ENCODE measurements around the gene WDR53.

The WDR53 gene

DNA sequence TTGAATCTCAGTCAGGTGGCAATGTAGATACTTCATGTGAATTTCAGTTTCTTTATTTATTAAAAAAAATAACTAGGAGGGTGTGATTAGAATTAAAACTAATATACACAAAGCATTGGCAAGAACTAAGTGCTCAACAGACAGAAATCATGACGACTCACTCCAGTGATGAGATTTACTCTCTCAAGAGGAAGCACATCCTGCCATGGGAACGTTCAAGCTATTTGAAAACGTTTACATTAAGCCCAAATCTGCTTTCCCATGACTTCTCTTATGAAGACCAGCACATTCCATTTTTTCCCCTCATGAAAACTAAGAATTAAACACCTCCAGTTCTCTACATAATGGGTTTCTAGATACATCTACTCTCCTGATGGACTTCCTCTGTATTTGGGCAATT, 8.5 kb downstream of the WDR53 start:
- no peak overlapping the region for H3K9ac ChIP-seq (ENCODE audit: low read length)
- H3K4me1 ChIP-seq (ENCODE audit: low read length), result peaks cover 12% of the 10 kb centered on the region
- no peak overlapping the region for H2AFZ ChIP-seq (ENCODE audit: low read length)
- H3F3A ChIP-seq (ENCODE audit: insufficient read depth, low read length), result peaks cover 12% of the 10 kb centered on the region
- no peaks in the 10 kb centered on the region for H4K20me1 ChIP-seq (ENCODE audit: insufficient read depth, low read length)
- H3K36me3 ChIP-seq (replicated peaks; ENCODE audit: insufficient read depth, low read length), result no peaks in the 10 kb centered on the region
- no peak for DNase-seq
- H3K27ac ChIP-seq (ENCODE audit: low read length), result no peak overlapping the region
- no peak overlapping the region for H3K4me3 ChIP-seq (ENCODE audit: low read length)
- no peaks in the 10 kb centered on the region for H3K27me3 ChIP-seq (replicated peaks; ENCODE audit: insufficient read depth, low read length)
- no peak overlapping the region for H3K4me2 ChIP-seq (ENCODE audit: low read depth, low read length)
- H3K9me3 ChIP-seq (replicated peaks; ENCODE audit: insufficient read depth, low read length), result no peaks in the 10 kb centered on the region
- H3K9me2 ChIP-seq (replicated peaks; ENCODE audit: insufficient read depth, low read length), result no peaks in the 10 kb centered on the region
- TF ChIP-seq EZH2 (optimal IDR thresholded peaks at IDR 0.05; ENCODE audit: low read depth, low read length), result no peak
- TF ChIP-seq, protein P1, sequence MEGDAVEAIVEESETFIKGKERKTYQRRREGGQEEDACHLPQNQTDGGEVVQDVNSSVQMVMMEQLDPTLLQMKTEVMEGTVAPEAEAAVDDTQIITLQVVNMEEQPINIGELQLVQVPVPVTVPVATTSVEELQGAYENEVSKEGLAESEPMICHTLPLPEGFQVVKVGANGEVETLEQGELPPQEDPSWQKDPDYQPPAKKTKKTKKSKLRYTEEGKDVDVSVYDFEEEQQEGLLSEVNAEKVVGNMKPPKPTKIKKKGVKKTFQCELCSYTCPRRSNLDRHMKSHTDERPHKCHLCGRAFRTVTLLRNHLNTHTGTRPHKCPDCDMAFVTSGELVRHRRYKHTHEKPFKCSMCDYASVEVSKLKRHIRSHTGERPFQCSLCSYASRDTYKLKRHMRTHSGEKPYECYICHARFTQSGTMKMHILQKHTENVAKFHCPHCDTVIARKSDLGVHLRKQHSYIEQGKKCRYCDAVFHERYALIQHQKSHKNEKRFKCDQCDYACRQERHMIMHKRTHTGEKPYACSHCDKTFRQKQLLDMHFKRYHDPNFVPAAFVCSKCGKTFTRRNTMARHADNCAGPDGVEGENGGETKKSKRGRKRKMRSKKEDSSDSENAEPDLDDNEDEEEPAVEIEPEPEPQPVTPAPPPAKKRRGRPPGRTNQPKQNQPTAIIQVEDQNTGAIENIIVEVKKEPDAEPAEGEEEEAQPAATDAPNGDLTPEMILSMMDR (IDR thresholded peaks at IDR 0.05; ENCODE audit: low read length), result no peak
- TF ChIP-seq EZH2phosphoT487 (IDR thresholded peaks at IDR 0.05; ENCODE audit: low read length), result no peak
- H3K79me2 ChIP-seq (ENCODE audit: low read length), result peaks cover 21% of the 10 kb centered on the region

DNA sequence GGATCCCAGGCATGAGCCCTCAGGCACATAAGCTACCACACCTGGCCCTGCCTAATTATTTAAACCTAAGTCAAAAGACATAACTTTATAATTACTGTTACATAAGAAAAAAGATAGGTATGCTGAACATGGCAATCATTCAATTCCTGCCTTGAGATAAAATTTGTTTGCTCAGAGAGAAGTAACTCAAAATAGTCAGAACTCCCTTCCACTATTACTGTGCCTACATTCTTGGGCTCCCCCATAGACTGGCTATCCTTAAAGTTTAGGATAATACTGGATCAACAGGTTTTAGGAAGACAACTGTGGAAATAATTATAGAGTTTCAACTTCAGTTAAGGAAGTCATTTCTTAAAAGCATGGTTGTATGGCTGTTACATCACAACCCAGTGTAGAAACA, 9.9 kb downstream of the WDR53 start:
- H3K36me3 ChIP-seq (replicated peaks; ENCODE audit: insufficient read depth, low read length), result no peaks in the 10 kb centered on the region
- no peaks in the 10 kb centered on the region for H4K20me1 ChIP-seq (ENCODE audit: insufficient read depth, low read length)
- no peaks in the 10 kb centered on the region for H3K27me3 ChIP-seq (replicated peaks; ENCODE audit: insufficient read depth, low read length)
- no peak overlapping the region for H3K4me3 ChIP-seq (ENCODE audit: low read length)
- TF ChIP-seq, protein P1 (IDR thresholded peaks at IDR 0.05; ENCODE audit: low read length), result no peak
- TF ChIP-seq EZH2phosphoT487 (IDR thresholded peaks at IDR 0.05; ENCODE audit: low read length) (no peak), EZH2 (optimal IDR thresholded peaks at IDR 0.05; ENCODE audit: low read depth, low read length) (no peak)
- H3K9me2 ChIP-seq (replicated peaks; ENCODE audit: insufficient read depth, low read length), result no peaks in the 10 kb centered on the region
- no peaks in the 10 kb centered on the region for H3K9me3 ChIP-seq (replicated peaks; ENCODE audit: insufficient read depth, low read length)
- no peak overlapping the region for H3K4me2 ChIP-seq (ENCODE audit: low read depth, low read length)
- no peaks in the 10 kb centered on the region for H3F3A ChIP-seq (ENCODE audit: insufficient read depth, low read length)
- no peak overlapping the region for H3K27ac ChIP-seq (ENCODE audit: low read length)
- peaks cover 18% of the 10 kb centered on the region for H3K79me2 ChIP-seq (ENCODE audit: low read length)
- DNase-seq, result no peak
- H2AFZ ChIP-seq (ENCODE audit: low read length), result no peak overlapping the region
- H3K4me1 ChIP-seq (ENCODE audit: low read length), result 0 out of 2 replicates have a peak, but pooled peaks cover under 1% of the 10 kb centered on the region
- H3K9ac ChIP-seq (ENCODE audit: low read length), result no peak overlapping the region

DNA sequence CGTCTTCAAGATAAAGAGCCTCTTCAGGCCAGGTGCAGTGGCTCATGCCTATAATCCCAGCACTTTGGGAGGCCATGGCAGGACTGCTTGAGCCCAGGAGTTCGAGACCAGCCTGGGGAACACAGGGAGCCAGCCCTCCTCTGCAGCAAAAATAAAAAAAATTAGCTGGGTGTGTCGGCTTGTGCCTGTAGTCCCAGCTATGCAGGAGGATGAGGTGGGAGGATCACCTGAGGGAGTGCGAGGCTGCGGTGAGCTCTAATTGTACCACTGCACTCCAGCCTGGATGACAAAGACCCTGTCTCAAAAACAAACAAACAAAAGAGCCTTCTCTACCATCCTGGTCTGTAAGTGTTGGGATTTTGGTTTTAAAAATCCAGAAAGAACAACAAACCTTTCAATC, 11.1 kb downstream of the WDR53 start:
- Histone ChIP-seq H3K4me3 (ENCODE audit: low read length) (no peak overlapping the region), H3K9ac (ENCODE audit: low read length) (no peak overlapping the region), H3F3A (ENCODE audit: insufficient read depth, low read length) (no peaks in the 10 kb centered on the region), H3K27me3 (replicated peaks; ENCODE audit: insufficient read depth, low read length) (no peaks in the 10 kb centered on the region), H3K79me2 (ENCODE audit: low read length) (peaks cover 6% of the 10 kb centered on the region; the same call in 1 of the 2 replicates), H3K4me1 (ENCODE audit: low read length) (no peaks in the 10 kb centered on the region), H3K9me3 (replicated peaks; ENCODE audit: insufficient read depth, low read length) (no peaks in the 10 kb centered on the region), H3K4me2 (ENCODE audit: low read depth, low read length) (no peak overlapping the region), H3K9me2 (replicated peaks; ENCODE audit: insufficient read depth, low read length) (no peaks in the 10 kb centered on the region), H3K36me3 (replicated peaks; ENCODE audit: insufficient read depth, low read length) (no peaks in the 10 kb centered on the region), H4K20me1 (ENCODE audit: insufficient read depth, low read length) (no peaks in the 10 kb centered on the region), H2AFZ (ENCODE audit: low read length) (no peak overlapping the region), H3K27ac (ENCODE audit: low read length) (no peak overlapping the region)
- no peak for TF ChIP-seq EZH2 (optimal IDR thresholded peaks at IDR 0.05; ENCODE audit: low read depth, low read length)
- TF ChIP-seq EZH2phosphoT487 (IDR thresholded peaks at IDR 0.05; ENCODE audit: low read length), result no peak
- TF ChIP-seq, protein P1 (IDR thresholded peaks at IDR 0.05; ENCODE audit: low read length), result no peak
- no peak for DNase-seq

Measured in MM.1S (cell line).